Uterus (tissue), 2 donors: ENCODE measurements around the gene THAP10.

Experiments used
- POLR2A ChIP-seq, 2 donors: fragments of 450-650 bp; IDR thresholded peaks; one replicate each; pipeline ENCODE4 v1.6.1; 2016; ENCODE audit warnings: antibody characterized with exemption in 2 of 2, mild to moderate bottlenecking in 1 of 2, moderate library complexity in 1 of 2
- TF ChIP-seq, protein P1 (sequence below), 4 experiments: fragments of 200-600 bp in 2 of 4; fragments of 450-650 bp in 2 of 4; sonication (generic) in 2 of 4; IDR thresholded peaks; one replicate each; pipeline ENCODE4 v1.5.1; 2016 to 2019; ENCODE audit warnings: antibody characterized with exemption in 4 of 4, mild to moderate bottlenecking in 2 of 4, moderate library complexity in 1 of 4

DNA sequence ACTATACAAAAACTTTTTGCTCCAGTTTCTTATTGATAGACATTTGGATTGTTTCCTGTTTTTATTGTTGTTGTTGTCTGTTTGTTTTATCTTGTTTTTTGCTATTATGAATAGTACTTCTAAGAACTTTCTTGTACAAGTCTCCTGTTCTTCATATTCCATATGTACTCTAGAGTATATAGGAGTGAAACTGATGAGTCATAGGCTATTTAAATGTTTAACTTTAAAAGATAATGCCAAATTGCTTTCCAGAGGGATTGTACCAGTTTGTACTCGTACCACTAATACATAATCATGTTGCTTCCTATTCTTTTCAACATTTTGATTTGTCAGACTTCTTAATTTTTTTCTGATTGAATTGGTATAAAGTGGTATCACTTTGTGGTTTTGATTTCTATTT, 20.0 kb upstream of the THAP10 start:
- TF ChIP-seq POLR2A (IDR thresholded peaks at IDR 0.05), result no peak
- TF ChIP-seq, protein P1, sequence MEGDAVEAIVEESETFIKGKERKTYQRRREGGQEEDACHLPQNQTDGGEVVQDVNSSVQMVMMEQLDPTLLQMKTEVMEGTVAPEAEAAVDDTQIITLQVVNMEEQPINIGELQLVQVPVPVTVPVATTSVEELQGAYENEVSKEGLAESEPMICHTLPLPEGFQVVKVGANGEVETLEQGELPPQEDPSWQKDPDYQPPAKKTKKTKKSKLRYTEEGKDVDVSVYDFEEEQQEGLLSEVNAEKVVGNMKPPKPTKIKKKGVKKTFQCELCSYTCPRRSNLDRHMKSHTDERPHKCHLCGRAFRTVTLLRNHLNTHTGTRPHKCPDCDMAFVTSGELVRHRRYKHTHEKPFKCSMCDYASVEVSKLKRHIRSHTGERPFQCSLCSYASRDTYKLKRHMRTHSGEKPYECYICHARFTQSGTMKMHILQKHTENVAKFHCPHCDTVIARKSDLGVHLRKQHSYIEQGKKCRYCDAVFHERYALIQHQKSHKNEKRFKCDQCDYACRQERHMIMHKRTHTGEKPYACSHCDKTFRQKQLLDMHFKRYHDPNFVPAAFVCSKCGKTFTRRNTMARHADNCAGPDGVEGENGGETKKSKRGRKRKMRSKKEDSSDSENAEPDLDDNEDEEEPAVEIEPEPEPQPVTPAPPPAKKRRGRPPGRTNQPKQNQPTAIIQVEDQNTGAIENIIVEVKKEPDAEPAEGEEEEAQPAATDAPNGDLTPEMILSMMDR (IDR thresholded peaks at IDR 0.05), result no peak
